K562 (cell line): Measurements from ENCODE around the gene ZBTB32. TPM values are rescaled to one million over a fixed set of nuclear protein-coding genes. Genes with fewer than 3 reads are reported as not detected.

Experiments used
- ATAC-seq: fragments of 200-7000 bp; cut with Tn5 transposase; 3 replicates; pipeline ENCODE4 v1.9.1; 2020; ENCODE audit warnings: moderate library complexity
- BruUV-seq: library from RNA; stranded (reverse); fragments of 400-500 nt; replicated peaks from 2 replicates; lab custom pipeline; 2021; lab: Mats Ljungman, UMichigan
- CTCF ChIA-PET: fragments of 300-600 bp; formaldehyde crosslinking; extraction: SDS; loops from one replicate; lab custom pipeline; 2021; ENCODE audit warnings: low intra/inter-chr PET ratio; lab: Yijun Ruan, JAX
- POLR2A ChIA-PET: fragments of 300-600, 350-650 bp; sonication (Branson Sonifier 250); formaldehyde crosslinking; extraction: SDS; loops from one replicate; lab custom pipeline; 2021; ENCODE audit warnings: antibody characterized with exemption, inconsistent platforms; lab: Yijun Ruan, JAX
- DNase-seq, 4 experiments: peaks; one replicate each; pipeline versions ENCODE4 v3.0.0 to v3.0.0-alpha.2; 2011 to 2018; ENCODE audit warnings: low spot score in 3 of 4, mixed read lengths in 3 of 4; ENCODE audit errors: extremely low read depth in 1 of 4
- FAIRE-seq: peaks from 2 replicates; lab custom pipeline; 2011; peaks lifted over from hg19 to GRCh38; lab: Jason Lieb, UNC
- H2AFZ ChIP-seq: 2 replicates; pipeline ENCODE4 v1.6.0; 2011; ENCODE audit warnings: low read depth, low read length, control low read depth, inconsistent platforms
- H3K27ac ChIP-seq: fragments of 200-600 bp; 3 replicates; pipeline ENCODE4 v1.8.0; 2011; ENCODE audit warnings: low read depth, mild to moderate bottlenecking, control low read depth, inconsistent platforms, low read length, moderate library complexity, mixed read lengths; ENCODE audit errors: extremely low read depth
- H3K27me3 ChIP-seq, 2 experiments: fragments of 300-600 bp in 1 of 2; 2 replicates in 1 of 2; 3 replicates in 1 of 2; pipeline versions ENCODE4 v1.6.0 to v1.8.0; 2011; ENCODE audit warnings: inconsistent platforms in 2 of 2, low read length in 2 of 2, mild to moderate bottlenecking in 1 of 2, mixed read lengths in 1 of 2, moderate library complexity in 1 of 2; ENCODE audit not compliant: control insufficient read depth in 2 of 2, insufficient read depth in 2 of 2
- H3K36me3 ChIP-seq: fragments of 300-600 bp; 3 replicates; pipeline ENCODE4 v1.8.0; 2011; ENCODE audit warnings: mild to moderate bottlenecking, low read length, inconsistent platforms; ENCODE audit not compliant: control insufficient read depth, insufficient read depth
- H3K4me1 ChIP-seq, 2 experiments: fragments of 200-600 bp in 1 of 2; replicated peaks in 1 of 2; 2 replicates in 1 of 2; 3 replicates in 1 of 2; pipeline versions ENCODE4 v1.5.1 to v1.8.0; 2011; ENCODE audit warnings: inconsistent platforms in 2 of 2, low read length in 2 of 2, mild to moderate bottlenecking in 1 of 2, mixed read lengths in 1 of 2, moderate library complexity in 1 of 2; ENCODE audit not compliant: control insufficient read depth in 2 of 2, insufficient read depth in 2 of 2
- H3K4me2 ChIP-seq: 2 replicates; pipeline ENCODE4 v1.6.1; 2011; ENCODE audit warnings: low read length, control low read depth, inconsistent platforms, mixed read lengths; ENCODE audit not compliant: insufficient read depth
- H3K4me3 ChIP-seq: fragments of 200-600 bp; sonication (generic), shearing (Covaris generic); 2 replicates; pipeline ENCODE4 v1.5.1; 2016; ENCODE audit warnings: control low read depth, inconsistent platforms
- H3K79me2 ChIP-seq: fragments of 200-600 bp; 3 replicates; pipeline ENCODE4 v1.8.0; 2011; ENCODE audit warnings: low read length, inconsistent platforms; ENCODE audit not compliant: control insufficient read depth, insufficient read depth
- H3K9ac ChIP-seq, 2 experiments: 2 replicates each; pipeline versions ENCODE4 v1.6.0 to v1.6.1; 2011; ENCODE audit warnings: low read depth in 2 of 2, low read length in 2 of 2, control low read depth in 1 of 2, inconsistent platforms in 1 of 2, mild to moderate bottlenecking in 1 of 2, mixed read lengths in 1 of 2; ENCODE audit not compliant: insufficient read depth in 1 of 2
- H3K9me1 ChIP-seq: one replicate; pipeline ENCODE4 v1.6.0; 2011; ENCODE audit warnings: inconsistent platforms, mild to moderate bottlenecking, low read length, moderate library complexity; ENCODE audit not compliant: control insufficient read depth, insufficient read depth
- H3K9me3 ChIP-seq: replicated peaks from 2 replicates; pipeline ENCODE4 v1.5.1; 2011; ENCODE audit warnings: low read depth, low read length, inconsistent platforms; ENCODE audit not compliant: control insufficient read depth, insufficient read depth
- H4K20me1 ChIP-seq: replicated peaks from 2 replicates; pipeline ENCODE4 v1.6.1; 2011; ENCODE audit warnings: low read length, inconsistent platforms, mixed read lengths; ENCODE audit not compliant: control insufficient read depth, insufficient read depth
- CTBP1 ChIP-seq: fragments of 450-650 bp; IDR thresholded peaks from 2 replicates; pipeline ENCODE4 v1.6.1; 2016; ENCODE audit warnings: borderline replicate concordance
- EP300 ChIP-seq: IDR thresholded peaks from 2 replicates; pipeline ENCODE4 v1.6.1; 2012; ENCODE audit warnings: low read length, improper control_type of control experiment
- HMGN3 ChIP-seq: IDR thresholded peaks from 2 replicates; pipeline ENCODE4 v1.6.1; 2011; ENCODE audit warnings: borderline replicate concordance, low read depth, mild to moderate bottlenecking, mixed read lengths, low read length; ENCODE audit not compliant: insufficient read length; ENCODE audit errors: extremely low read depth
- KDM1A ChIP-seq, 2 experiments: fragments of 450-650 bp; IDR thresholded peaks; 2 replicates each; pipeline ENCODE4 v1.6.1; 2016; ENCODE audit warnings: mild to moderate bottlenecking in 2 of 2
- MYNN ChIP-seq, 2 experiments: sonication (generic); formaldehyde crosslinking in 1 of 2; IDR thresholded peaks; 2 replicates each; pipeline versions ENCODE4 v1.5.0 to v1.6.1; 2016 to 2020; ENCODE audit warnings: antibody characterized with exemption in 1 of 2, missing genetic modification reagents in 1 of 2
- NRF1 ChIP-seq, 2 experiments: fragments of 450-650 bp; IDR thresholded peaks in 1 of 2; conservative IDR thresholded peaks in 1 of 2; 2 replicates each; pipeline ENCODE4 v1.6.1; 2014; ENCODE audit warnings: mild to moderate bottlenecking in 2 of 2
- RBFOX2 ChIP-seq: fragments of 200-400 bp; formaldehyde crosslinking; IDR thresholded peaks from 2 replicates; pipeline ENCODE4 v1.6.1; 2017; ENCODE audit warnings: low read depth, mild to moderate bottlenecking, low read length, moderate library complexity
- ZFP36 ChIP-seq: fragments of 150-350 bp; IDR thresholded peaks from 2 replicates; pipeline ENCODE4 v1.6.1; 2018; ENCODE audit warnings: low read length, low read depth; ENCODE audit not compliant: partially characterized antibody
- ZNF197 ChIP-seq: fragments of 200-800 bp; sonication (Bioruptor generic); IDR thresholded peaks from 2 replicates; pipeline ENCODE4 v1.6.1; 2016; ENCODE audit warnings: low read depth, missing genetic modification characterization, missing compliant biosample characterization
- WGBS: fragments of 100-300 bp; shearing (Covaris generic); methylation state at CpG from one replicate; pipeline ENCODE4 v1.1.6; 2016; ENCODE audit warnings: low coverage, mixed read lengths; ENCODE audit not compliant: insufficient coverage; ENCODE audit errors: missing lambda C conversion rate; 5-methylcytosine and 5-hydroxymethylcytosine counted together
- in situ Hi-C: fragments of 300-500 bp; cut with MboI; formaldehyde crosslinking; loops from 4 replicates; pipeline ENCODE4 v1.15.0; 2018; ENCODE audit warnings: inconsistent platforms, mixed read lengths
- intact Hi-C: fragments of 100-400 bp; cut with micrococcal nuclease; formaldehyde crosslinking; loops from 2 replicates; pipeline ENCODE4 v1.14.2; 2022
- polyA plus RNA-seq, 8 experiments: library from polyadenylated mRNA; depleted of rRNA in 4 of 8; stranded (reverse) in 5 of 8; unstranded in 3 of 8; fragments of >200 nt; fragmentation: Nextera tagmentation in 2 of 8; fragmentation: Illumina TruSeq in 1 of 8; extraction: Ambion mirVana in 2 of 8; extraction: Trizol in 1 of 8; gene quantifications; 2 replicates each; pipeline versions ENCODE4 v1.2.1 to v1.2.3, GENCODE V29; 2011 to 2014; ENCODE audit warnings: inconsistent platforms in 1 of 8, missing spikeins in 1 of 8
- total RNA-seq, 7 experiments: library from RNA; depleted of rRNA in 6 of 7; stranded (reverse); fragments of >200 nt in 6 of 7; fragmentation: Illumina TruSeq in 2 of 7; extraction: Trizol in 2 of 7; gene quantifications; 2 replicates each; pipeline versions ENCODE4 v1.2.1 to v1.2.3, GENCODE V29; 2011 to 2021; ENCODE audit warnings: low replicate concordance in 1 of 7
- TF ChIP-seq, protein P1 (sequence below): sonication (generic); formaldehyde crosslinking; IDR thresholded peaks from 2 replicates; pipeline ENCODE4 v1.9.0; 2022; ENCODE audit warnings: mild to moderate bottlenecking, missing genetic modification reagents
- TF ChIP-seq, protein P2 (sequence below): fragments of 250-450 bp; sonication (Bioruptor Pico); IDR thresholded peaks from 2 replicates; pipeline ENCODE4 v1.5.0; 2021

Gene ZBTB32
- total and polyA plus RNA-seq, 9 of the 15 experiments (the other 6 are each of a cell fraction or from before 2014, with no cell fraction given) = 0.20 TPM; not detected in 8

- peak in 1 of 2 experiments; percentile 13; a peak in 1 of 4 replicates for TF ChIP-seq NRF1 (conservative IDR thresholded peaks at IDR 0.05 in 1 of 2, IDR thresholded peaks at IDR 0.05 in 1 of 2)
- TF ChIP-seq, protein P1, sequence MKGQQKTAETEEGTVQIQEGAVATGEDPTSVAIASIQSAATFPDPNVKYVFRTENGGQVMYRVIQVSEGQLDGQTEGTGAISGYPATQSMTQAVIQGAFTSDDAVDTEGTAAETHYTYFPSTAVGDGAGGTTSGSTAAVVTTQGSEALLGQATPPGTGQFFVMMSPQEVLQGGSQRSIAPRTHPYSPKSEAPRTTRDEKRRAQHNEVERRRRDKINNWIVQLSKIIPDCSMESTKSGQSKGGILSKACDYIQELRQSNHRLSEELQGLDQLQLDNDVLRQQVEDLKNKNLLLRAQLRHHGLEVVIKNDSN (CRISPR knock-in tag) = peak; percentile 14; the same call in 1 of the 2 replicates
- TF ChIP-seq CTBP1 = peak; percentile 54; the same call in 1 of the 2 replicates
- no peak for TF ChIP-seq EP300
- no peak; the same call in 1 of the 2 replicates for TF ChIP-seq MYNN (IDR thresholded peaks at IDR 0.05)
- no peak for TF ChIP-seq MYNN (CRISPR knock-in tag; IDR thresholded peaks at IDR 0.05)
- TF ChIP-seq, protein P2, sequence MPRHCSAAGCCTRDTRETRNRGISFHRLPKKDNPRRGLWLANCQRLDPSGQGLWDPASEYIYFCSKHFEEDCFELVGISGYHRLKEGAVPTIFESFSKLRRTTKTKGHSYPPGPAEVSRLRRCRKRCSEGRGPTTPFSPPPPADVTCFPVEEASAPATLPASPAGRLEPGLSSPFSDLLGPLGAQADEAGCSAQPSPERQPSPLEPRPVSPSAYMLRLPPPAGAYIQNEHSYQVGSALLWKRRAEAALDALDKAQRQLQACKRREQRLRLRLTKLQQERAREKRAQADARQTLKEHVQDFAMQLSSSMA = no peak
Measured at GRCh38 chr19:35673121-35673804, 31.1 kb upstream of the ZBTB32 start (continued).

DNA sequence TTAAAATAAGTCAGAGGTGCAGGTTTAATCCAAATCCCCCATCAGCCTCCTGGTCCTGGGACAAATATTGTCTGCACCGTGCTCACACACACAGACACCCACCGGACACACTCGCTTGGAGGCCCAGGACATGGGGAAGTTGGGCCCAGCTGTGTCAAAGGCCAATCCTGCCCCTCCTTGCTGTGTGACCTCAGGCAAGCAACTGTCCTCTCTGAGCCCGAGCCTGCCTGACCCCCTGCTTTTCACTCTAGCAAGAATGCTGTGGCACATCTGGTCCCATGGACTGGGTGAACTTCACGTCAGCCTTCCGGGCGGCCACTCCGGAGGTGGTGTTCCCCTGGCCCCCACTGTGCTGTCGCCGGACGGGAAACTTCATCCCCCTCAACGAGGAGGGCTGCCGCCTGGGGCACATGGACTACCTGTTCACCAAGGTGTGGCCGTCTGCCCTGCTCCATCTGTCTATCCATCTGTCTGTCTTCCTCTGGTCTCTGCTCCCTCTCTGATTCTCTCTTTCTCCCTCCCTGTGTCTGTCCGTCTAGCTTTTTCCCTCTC, 28.7 kb upstream of the ZBTB32 start:
- BruUV-seq = no TSS peak
- Histone ChIP-seq H3K9ac (peak overlapping the region in 1 of 2 experiments; percentile 10; a peak in 2 of 4 replicates), H3K9me1 (no peaks in the 10 kb centered on the region), H3K4me1 (peaks cover 10 to 21% of the 10 kb centered on the region in 2 experiments; a peak in 4 of 5 replicates)
- in situ Hi-C loops = no loop called here
- 22% methylated on average over 14 of the region's 15 CpGs for WGBS
- TF ChIP-seq ZNF197 (CRISPR knock-in tag) (no peak), RBFOX2 (no peak), KDM1A (IDR thresholded peaks at IDR 0.05) (0 out of 4 replicates have a peak, but pooled peaks of 1 of the 2 experiments have one; percentile 21), HMGN3 (no peak), ZFP36 (peak; percentile 56)
- TF ChIP-seq, all 486 proteins: peak for 2
- H3K9me3 ChIP-seq = no peaks in the 10 kb centered on the region
- H3K27me3 ChIP-seq = peaks cover 16 to 38% of the 10 kb centered on the region in 2 experiments; a peak in 4 of 5 replicates
- H2AFZ ChIP-seq = no peak overlapping the region
- CTCF ChIA-PET = no interaction called here
- H3K4me3 ChIP-seq = no peak overlapping the region
- no peaks in the 10 kb centered on the region for H4K20me1 ChIP-seq
- no peak overlapping the region for H3K4me2 ChIP-seq
- no peaks in the 10 kb centered on the region for H3K79me2 ChIP-seq
- intact Hi-C loops = no loop called here
- no peaks in the 10 kb centered on the region for H3K36me3 ChIP-seq
- FAIRE-seq (no peak), ATAC-seq (no peak), DNase-seq (no peak)
- H3K27ac ChIP-seq = no peak overlapping the region
- POLR2A ChIA-PET = interaction anchor here (1.3 kb wide), 1 partner anchor 8 kb away, joined by 3 read pairs; no protein-coding TSS in a partner anchor
